ENCODE results near the gene GRK1. TPM values are rescaled to one million over a fixed set of nuclear protein-coding genes. Genes with fewer than 3 reads are reported as not detected.
"Not testable (repeated sequence)": the region's sequence is repeated elsewhere in the genome, so short reads cannot be mapped to it uniquely, and the experiment has no call there.

GRK1 gene
- total RNA-seq, 1 donor from 2014 or later, result not detected

DNA sequence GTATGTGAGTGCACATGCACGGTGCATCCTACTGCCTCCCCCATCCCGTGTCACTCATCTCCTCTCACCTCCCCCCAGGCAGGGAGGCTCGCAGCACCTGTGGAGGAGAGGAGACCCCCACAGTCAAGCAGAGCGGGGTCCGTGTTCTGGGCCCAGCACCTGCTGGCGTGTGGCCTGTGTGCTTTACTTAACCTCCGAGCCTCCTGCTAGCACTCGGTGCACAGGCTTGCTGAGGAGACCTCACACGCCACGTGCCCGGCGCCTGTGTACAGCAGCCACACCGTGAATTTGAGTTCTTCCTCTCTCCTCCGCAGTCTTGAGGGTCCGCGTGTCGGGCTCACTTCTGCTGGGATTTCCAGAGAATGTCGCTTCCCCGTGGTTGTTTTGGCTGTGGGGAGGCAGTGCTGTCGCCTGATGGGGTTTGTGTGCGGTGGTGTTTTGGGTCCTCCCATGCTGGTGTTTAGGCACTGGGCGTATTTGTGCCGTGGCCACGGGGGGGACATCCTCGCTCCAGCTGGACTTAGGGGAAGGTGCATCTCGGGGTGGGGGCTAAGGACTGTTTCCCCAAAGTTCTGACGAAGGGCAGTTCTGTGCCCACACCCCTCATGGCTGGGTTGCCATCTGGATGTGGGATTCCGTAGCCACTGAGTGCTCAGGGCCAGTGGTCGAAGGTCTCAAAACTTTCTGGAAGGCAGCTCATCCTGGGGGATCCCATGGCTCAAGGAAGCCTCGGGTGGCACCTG, 57.2 kb downstream of the GRK1 start:
- Histone ChIP-seq H3K9me3 (ENCODE audit: insufficient read depth, low read depth, low read length) (no peaks in the 10 kb centered on the region), H3K4me2 (ENCODE audit: low read length) (peak overlapping the region; percentile 84), H3K4me3 (ENCODE audit: insufficient read depth, low read depth, low read length) (no peak overlapping the region), H3K9ac (ENCODE audit: low read length) (no peak overlapping the region), H2AFZ (ENCODE audit: low read depth, low read length) (no peak overlapping the region), H4K20me1 (ENCODE audit: insufficient read depth, low read length) (no peaks in the 10 kb centered on the region), H3K4me1 (ENCODE audit: insufficient read depth, low read length) (peaks cover 6% of the 10 kb centered on the region), H3K27me3 (ENCODE audit: insufficient read depth, low read length) (peaks cover 4% of the 10 kb centered on the region), H3K36me3 (ENCODE audit: insufficient read depth, low read length) (no peaks in the 10 kb centered on the region), H3K27ac (ENCODE audit: low read depth, low read length) (no peak overlapping the region), H3K79me2 (ENCODE audit: insufficient read depth, low read length) (no peaks in the 10 kb centered on the region)
- Mint-ChIP-seq H3K36me3 (ENCODE audit: low read depth, unreplicated experiment) (peaks cover 3% of the 10 kb centered on the region), H3K9me3 (ENCODE audit: unreplicated experiment) (no peaks in the 10 kb centered on the region), H3K27me3 (ENCODE audit: low read depth, unreplicated experiment) (peaks cover 16% of the 10 kb centered on the region), H3K27ac (ENCODE audit: unreplicated experiment) (no peak overlapping the region), H3K4me3 (ENCODE audit: unreplicated experiment) (no peak overlapping the region), H3K4me1 (ENCODE audit: low read depth, unreplicated experiment) (no peaks in the 10 kb centered on the region)
- DNase-seq (ENCODE audit: low read depth), result no peak
- FAIRE-seq, result no peak
- TF ChIP-seq CTCF (IDR thresholded peaks at IDR 0.05; ENCODE audit: insufficient read depth, low read depth, low read length) (no peak), EZH2 (IDR thresholded peaks at IDR 0.05; ENCODE audit: insufficient read depth, low read length) (no peak)

- Mint-ChIP-seq H3K9me3 (ENCODE audit: unreplicated experiment) (no peaks in the 10 kb centered on the region), H3K27me3 (ENCODE audit: low read depth, unreplicated experiment) (peaks cover 22% of the 10 kb centered on the region), H3K4me3 (ENCODE audit: unreplicated experiment) (no peak overlapping the region), H3K36me3 (ENCODE audit: low read depth, unreplicated experiment) (peaks cover 3% of the 10 kb centered on the region), H3K4me1 (ENCODE audit: low read depth, unreplicated experiment) (no peaks in the 10 kb centered on the region), H3K27ac (ENCODE audit: unreplicated experiment) (no peak overlapping the region)
- H3K4me3 ChIP-seq (ENCODE audit: insufficient read depth, low read depth, low read length), result peak overlapping the region; percentile 50
- no peak overlapping the region for H3K27ac ChIP-seq (ENCODE audit: low read depth, low read length)
- no peak for TF ChIP-seq EZH2 (IDR thresholded peaks at IDR 0.05; ENCODE audit: insufficient read depth, low read length)
- peak; percentile 51 for TF ChIP-seq CTCF (IDR thresholded peaks at IDR 0.05; ENCODE audit: insufficient read depth, low read depth, low read length)
- no peaks in the 10 kb centered on the region for H3K9me3 ChIP-seq (ENCODE audit: insufficient read depth, low read depth, low read length)
- H3K27me3 ChIP-seq (ENCODE audit: insufficient read depth, low read length), result peaks cover 8% of the 10 kb centered on the region
- H3K4me1 ChIP-seq (ENCODE audit: insufficient read depth, low read length), result peaks cover 6% of the 10 kb centered on the region
- no peaks in the 10 kb centered on the region for H4K20me1 ChIP-seq (ENCODE audit: insufficient read depth, low read length)
- H3K36me3 ChIP-seq (ENCODE audit: insufficient read depth, low read length), result no peaks in the 10 kb centered on the region
- no peaks in the 10 kb centered on the region for H3K79me2 ChIP-seq (ENCODE audit: insufficient read depth, low read length)
- FAIRE-seq (no peak), DNase-seq (ENCODE audit: low read depth) (peak; percentile 52)
- peak overlapping the region; percentile 82 for H2AFZ ChIP-seq (ENCODE audit: low read depth, low read length)
- no peak overlapping the region for H3K9ac ChIP-seq (ENCODE audit: low read length)
- H3K4me2 ChIP-seq (ENCODE audit: low read length), result peak overlapping the region; percentile 84
Measured at GRCh38 chr13:113724780-113725315, 57.8 kb downstream of the GRK1 start.

DNA sequence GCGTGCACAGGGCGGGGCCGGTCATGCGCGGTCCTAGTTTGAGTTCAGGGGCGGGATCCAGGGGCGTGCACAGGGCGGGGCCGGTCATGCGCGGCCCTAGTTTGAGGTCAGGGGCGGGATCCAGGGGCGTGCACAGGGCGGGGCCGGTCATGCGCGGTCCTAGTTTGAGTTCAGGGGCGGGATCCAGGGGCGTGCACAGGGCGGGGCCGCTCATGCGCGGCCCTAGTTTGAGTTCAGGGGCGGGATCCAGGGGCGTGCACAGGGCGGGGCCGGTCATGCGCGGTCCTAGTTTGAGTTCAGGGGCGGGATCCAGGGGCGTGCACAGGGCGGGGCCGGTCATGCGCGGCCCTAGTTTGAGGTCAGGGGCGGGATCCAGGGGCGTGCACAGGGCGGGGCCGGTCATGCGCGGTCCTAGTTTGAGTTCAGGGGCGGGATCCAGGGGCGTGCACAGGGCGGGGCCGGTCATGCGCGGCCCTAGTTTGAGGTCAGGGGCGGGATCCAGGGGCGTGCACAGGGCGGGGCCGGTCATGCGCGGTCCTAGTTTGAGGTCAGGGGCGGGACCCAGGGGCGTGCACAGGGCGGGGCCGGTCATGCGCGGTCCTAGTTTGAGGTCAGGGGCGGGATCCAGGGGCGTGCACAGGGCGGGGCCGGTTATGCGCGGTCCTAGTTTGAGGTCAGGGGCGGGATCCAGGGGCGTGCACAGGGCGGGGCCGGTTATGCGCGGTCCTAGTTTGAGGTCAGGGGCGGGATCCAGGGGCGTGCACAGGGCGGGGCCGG, 58.5 kb downstream of the GRK1 start:
- H3K4me1 Mint-ChIP-seq (ENCODE audit: low read depth, unreplicated experiment); H3K4me3 ChIP-seq (ENCODE audit: insufficient read depth, low read depth, low read length); H3K4me3 Mint-ChIP-seq (ENCODE audit: unreplicated experiment); H3K36me3 Mint-ChIP-seq (ENCODE audit: low read depth, unreplicated experiment); H3K9ac ChIP-seq (ENCODE audit: low read length); H3K79me2 ChIP-seq (ENCODE audit: insufficient read depth, low read length); H3K4me1 ChIP-seq (ENCODE audit: insufficient read depth, low read length); H3K9me3 Mint-ChIP-seq (ENCODE audit: unreplicated experiment); DNase-seq (ENCODE audit: low read depth); H3K27me3 ChIP-seq (ENCODE audit: insufficient read depth, low read length); H3K9me3 ChIP-seq (ENCODE audit: insufficient read depth, low read depth, low read length); H3K27ac Mint-ChIP-seq (ENCODE audit: unreplicated experiment); H3K36me3 ChIP-seq (ENCODE audit: insufficient read depth, low read length); FAIRE-seq; H4K20me1 ChIP-seq (ENCODE audit: insufficient read depth, low read length); H3K27ac ChIP-seq (ENCODE audit: low read depth, low read length); H2AFZ ChIP-seq (ENCODE audit: low read depth, low read length): not testable (repeated sequence)
- H3K4me2 ChIP-seq (ENCODE audit: low read length), result peak overlapping the region; percentile 84
- H3K27me3 Mint-ChIP-seq (ENCODE audit: low read depth, unreplicated experiment), result peaks cover 24% of the 10 kb centered on the region

- peak overlapping the region; percentile 47 for H2AFZ ChIP-seq (ENCODE audit: low read depth, low read length)
- H3K36me3 Mint-ChIP-seq (ENCODE audit: low read depth, unreplicated experiment); FAIRE-seq; H3K27ac ChIP-seq (ENCODE audit: low read depth, low read length); H4K20me1 ChIP-seq (ENCODE audit: insufficient read depth, low read length); H3K9me3 Mint-ChIP-seq (ENCODE audit: unreplicated experiment); H3K27ac Mint-ChIP-seq (ENCODE audit: unreplicated experiment); H3K36me3 ChIP-seq (ENCODE audit: insufficient read depth, low read length); H3K4me1 Mint-ChIP-seq (ENCODE audit: low read depth, unreplicated experiment); H3K4me1 ChIP-seq (ENCODE audit: insufficient read depth, low read length); H3K9ac ChIP-seq (ENCODE audit: low read length); DNase-seq (ENCODE audit: low read depth); H3K9me3 ChIP-seq (ENCODE audit: insufficient read depth, low read depth, low read length); H3K4me3 Mint-ChIP-seq (ENCODE audit: unreplicated experiment); H3K79me2 ChIP-seq (ENCODE audit: insufficient read depth, low read length): not testable (repeated sequence)
- peak overlapping the region; percentile 61 for H3K4me2 ChIP-seq (ENCODE audit: low read length)
- H3K27me3 Mint-ChIP-seq (ENCODE audit: low read depth, unreplicated experiment), result peaks cover 29% of the 10 kb centered on the region
- H3K27me3 ChIP-seq (ENCODE audit: insufficient read depth, low read length), result peaks cover 11% of the 10 kb centered on the region
- peak overlapping the region; percentile 29 for H3K4me3 ChIP-seq (ENCODE audit: insufficient read depth, low read depth, low read length)
Measured at GRCh38 chr13:113726106-113726821, 59.2 kb downstream of the GRK1 start.
